H1 (cell line): ENCODE results near the gene CDH12. TPM values are rescaled to one million over a fixed set of nuclear protein-coding genes. Genes with fewer than 3 reads are reported as not detected.

Experiments
- BCL11A ChIP-seq, 2 experiments: IDR thresholded peaks; one replicate each; pipeline ENCODE4 v1.6.1; 2011; ENCODE audit warnings: low read depth in 2 of 2, low read length in 2 of 2, mild to moderate bottlenecking in 2 of 2
- CTBP2 ChIP-seq: IDR thresholded peaks from 2 replicates; pipeline ENCODE4 v1.7.0; 2011; ENCODE audit warnings: borderline replicate concordance, mild to moderate bottlenecking, moderate library complexity, mixed read lengths, low read length; ENCODE audit not compliant: insufficient read depth, insufficient read length
- NRF1 ChIP-seq: IDR thresholded peaks from 2 replicates; pipeline ENCODE4 v1.6.1; 2011; ENCODE audit warnings: mild to moderate bottlenecking, low read depth, low read length, improper control_type of control experiment
- PHF8 ChIP-seq: fragments of 200-600 bp; sonication (generic); conservative IDR thresholded peaks from 2 replicates; pipeline ENCODE4 v1.7.1; 2012; ENCODE audit warnings: low read depth, mild to moderate bottlenecking, inconsistent platforms, low read length, moderate library complexity
- RNF2 ChIP-seq: fragments of 200-900, 300-1000 bp; sonication (generic); IDR thresholded peaks from 2 replicates; pipeline ENCODE4 v1.7.1; 2016; ENCODE audit warnings: borderline replicate concordance, low read depth, mild to moderate bottlenecking, antibody characterized with exemption, low read length; ENCODE audit not compliant: poor library complexity, severe bottlenecking; ENCODE audit errors: missing control alignments
- SAP30 ChIP-seq: fragments of 300-600 bp; sonication (generic); IDR thresholded peaks from 2 replicates; pipeline ENCODE4 v1.7.1; 2012; ENCODE audit warnings: low read length, moderate library complexity, mild to moderate bottlenecking, inconsistent platforms; ENCODE audit not compliant: insufficient read depth, insufficient replicate concordance
- ZNF274 ChIP-seq: IDR thresholded peaks from 2 replicates; pipeline ENCODE4 v1.7.0; 2012; ENCODE audit warnings: low read length, borderline replicate concordance; ENCODE audit errors: extremely low read depth
- polyA plus RNA-seq, 7 experiments: library from polyadenylated mRNA; depleted of rRNA in 3 of 7; stranded (reverse) in 5 of 7; unstranded in 2 of 7; fragments of >200 nt in 5 of 7; fragments of 200-250 nt in 2 of 7; gene quantifications; 1 replicate in 5 of 7; 2 replicates in 1 of 7; 4 replicates in 1 of 7; pipeline versions ENCODE4 v1.2.1 to v1.2.3, GENCODE V29; 2011 to 2013; ENCODE audit warnings: missing spikeins in 2 of 7, mixed read lengths in 2 of 7
- total RNA-seq: library from RNA; stranded (reverse); fragmentation: NEBNext Ultra II Directional; extraction: Animal tissue kit (Norgen Biotek cat#: 25700); gene quantifications from 2 replicates; pipeline ENCODE4 v1.2.1, GENCODE V29; 2021
- TF ChIP-seq, protein P1 (sequence below): fragments of 300-600 bp; sonication (generic); IDR thresholded peaks from 2 replicates; pipeline ENCODE4 v1.7.1; 2012; ENCODE audit warnings: low read length, moderate library complexity, mild to moderate bottlenecking, inconsistent platforms; ENCODE audit not compliant: insufficient replicate concordance
- TF ChIP-seq, protein P2 (sequence below): IDR thresholded peaks from 2 replicates; pipeline ENCODE4 v1.6.1; 2011; ENCODE audit warnings: low read depth, mild to moderate bottlenecking, low read length; ENCODE audit not compliant: insufficient read depth
- TF ChIP-seq, protein P3 (sequence below): IDR thresholded peaks from 2 replicates; pipeline ENCODE4 v1.6.1; 2012; ENCODE audit warnings: inconsistent platforms

Gene CDH12
- total and polyA plus RNA-seq, 2 of the 8 experiments (the other 6 are each of a cell fraction or from before 2014, with no cell fraction given), result 0.03 TPM; not detected in 1

DNA sequence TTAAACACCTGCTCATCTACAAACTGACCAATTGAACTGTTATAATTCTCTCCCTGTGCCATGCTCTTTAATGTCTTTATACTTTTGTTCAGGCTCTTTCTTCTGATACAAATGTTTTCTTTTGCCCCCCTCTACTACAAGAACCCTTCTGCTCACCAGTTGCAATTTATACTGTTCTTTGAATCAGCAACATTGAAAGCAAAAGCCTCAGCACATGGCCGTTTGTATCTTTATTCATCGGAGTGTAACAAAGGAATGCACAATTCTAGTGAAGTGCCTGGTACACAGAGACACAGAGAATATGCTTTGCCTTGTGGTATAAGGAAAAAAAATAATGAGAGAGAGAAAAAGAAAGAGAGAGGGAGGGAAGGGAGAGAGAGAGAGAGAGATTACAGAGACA lies 547.1 kb downstream of the CDH12 start (continued):
- TF ChIP-seq, protein P1, sequence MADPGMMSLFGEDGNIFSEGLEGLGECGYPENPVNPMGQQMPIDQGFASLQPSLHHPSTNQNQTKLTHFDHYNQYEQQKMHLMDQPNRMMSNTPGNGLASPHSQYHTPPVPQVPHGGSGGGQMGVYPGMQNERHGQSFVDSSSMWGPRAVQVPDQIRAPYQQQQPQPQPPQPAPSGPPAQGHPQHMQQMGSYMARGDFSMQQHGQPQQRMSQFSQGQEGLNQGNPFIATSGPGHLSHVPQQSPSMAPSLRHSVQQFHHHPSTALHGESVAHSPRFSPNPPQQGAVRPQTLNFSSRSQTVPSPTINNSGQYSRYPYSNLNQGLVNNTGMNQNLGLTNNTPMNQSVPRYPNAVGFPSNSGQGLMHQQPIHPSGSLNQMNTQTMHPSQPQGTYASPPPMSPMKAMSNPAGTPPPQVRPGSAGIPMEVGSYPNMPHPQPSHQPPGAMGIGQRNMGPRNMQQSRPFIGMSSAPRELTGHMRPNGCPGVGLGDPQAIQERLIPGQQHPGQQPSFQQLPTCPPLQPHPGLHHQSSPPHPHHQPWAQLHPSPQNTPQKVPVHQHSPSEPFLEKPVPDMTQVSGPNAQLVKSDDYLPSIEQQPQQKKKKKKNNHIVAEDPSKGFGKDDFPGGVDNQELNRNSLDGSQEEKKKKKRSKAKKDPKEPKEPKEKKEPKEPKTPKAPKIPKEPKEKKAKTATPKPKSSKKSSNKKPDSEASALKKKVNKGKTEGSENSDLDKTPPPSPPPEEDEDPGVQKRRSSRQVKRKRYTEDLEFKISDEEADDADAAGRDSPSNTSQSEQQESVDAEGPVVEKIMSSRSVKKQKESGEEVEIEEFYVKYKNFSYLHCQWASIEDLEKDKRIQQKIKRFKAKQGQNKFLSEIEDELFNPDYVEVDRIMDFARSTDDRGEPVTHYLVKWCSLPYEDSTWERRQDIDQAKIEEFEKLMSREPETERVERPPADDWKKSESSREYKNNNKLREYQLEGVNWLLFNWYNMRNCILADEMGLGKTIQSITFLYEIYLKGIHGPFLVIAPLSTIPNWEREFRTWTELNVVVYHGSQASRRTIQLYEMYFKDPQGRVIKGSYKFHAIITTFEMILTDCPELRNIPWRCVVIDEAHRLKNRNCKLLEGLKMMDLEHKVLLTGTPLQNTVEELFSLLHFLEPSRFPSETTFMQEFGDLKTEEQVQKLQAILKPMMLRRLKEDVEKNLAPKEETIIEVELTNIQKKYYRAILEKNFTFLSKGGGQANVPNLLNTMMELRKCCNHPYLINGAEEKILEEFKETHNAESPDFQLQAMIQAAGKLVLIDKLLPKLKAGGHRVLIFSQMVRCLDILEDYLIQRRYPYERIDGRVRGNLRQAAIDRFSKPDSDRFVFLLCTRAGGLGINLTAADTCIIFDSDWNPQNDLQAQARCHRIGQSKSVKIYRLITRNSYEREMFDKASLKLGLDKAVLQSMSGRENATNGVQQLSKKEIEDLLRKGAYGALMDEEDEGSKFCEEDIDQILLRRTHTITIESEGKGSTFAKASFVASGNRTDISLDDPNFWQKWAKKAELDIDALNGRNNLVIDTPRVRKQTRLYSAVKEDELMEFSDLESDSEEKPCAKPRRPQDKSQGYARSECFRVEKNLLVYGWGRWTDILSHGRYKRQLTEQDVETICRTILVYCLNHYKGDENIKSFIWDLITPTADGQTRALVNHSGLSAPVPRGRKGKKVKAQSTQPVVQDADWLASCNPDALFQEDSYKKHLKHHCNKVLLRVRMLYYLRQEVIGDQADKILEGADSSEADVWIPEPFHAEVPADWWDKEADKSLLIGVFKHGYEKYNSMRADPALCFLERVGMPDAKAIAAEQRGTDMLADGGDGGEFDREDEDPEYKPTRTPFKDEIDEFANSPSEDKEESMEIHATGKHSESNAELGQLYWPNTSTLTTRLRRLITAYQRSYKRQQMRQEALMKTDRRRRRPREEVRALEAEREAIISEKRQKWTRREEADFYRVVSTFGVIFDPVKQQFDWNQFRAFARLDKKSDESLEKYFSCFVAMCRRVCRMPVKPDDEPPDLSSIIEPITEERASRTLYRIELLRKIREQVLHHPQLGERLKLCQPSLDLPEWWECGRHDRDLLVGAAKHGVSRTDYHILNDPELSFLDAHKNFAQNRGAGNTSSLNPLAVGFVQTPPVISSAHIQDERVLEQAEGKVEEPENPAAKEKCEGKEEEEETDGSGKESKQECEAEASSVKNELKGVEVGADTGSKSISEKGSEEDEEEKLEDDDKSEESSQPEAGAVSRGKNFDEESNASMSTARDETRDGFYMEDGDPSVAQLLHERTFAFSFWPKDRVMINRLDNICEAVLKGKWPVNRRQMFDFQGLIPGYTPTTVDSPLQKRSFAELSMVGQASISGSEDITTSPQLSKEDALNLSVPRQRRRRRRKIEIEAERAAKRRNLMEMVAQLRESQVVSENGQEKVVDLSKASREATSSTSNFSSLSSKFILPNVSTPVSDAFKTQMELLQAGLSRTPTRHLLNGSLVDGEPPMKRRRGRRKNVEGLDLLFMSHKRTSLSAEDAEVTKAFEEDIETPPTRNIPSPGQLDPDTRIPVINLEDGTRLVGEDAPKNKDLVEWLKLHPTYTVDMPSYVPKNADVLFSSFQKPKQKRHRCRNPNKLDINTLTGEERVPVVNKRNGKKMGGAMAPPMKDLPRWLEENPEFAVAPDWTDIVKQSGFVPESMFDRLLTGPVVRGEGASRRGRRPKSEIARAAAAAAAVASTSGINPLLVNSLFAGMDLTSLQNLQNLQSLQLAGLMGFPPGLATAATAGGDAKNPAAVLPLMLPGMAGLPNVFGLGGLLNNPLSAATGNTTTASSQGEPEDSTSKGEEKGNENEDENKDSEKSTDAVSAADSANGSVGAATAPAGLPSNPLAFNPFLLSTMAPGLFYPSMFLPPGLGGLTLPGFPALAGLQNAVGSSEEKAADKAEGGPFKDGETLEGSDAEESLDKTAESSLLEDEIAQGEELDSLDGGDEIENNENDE, result no peak
- TF ChIP-seq, protein P2, sequence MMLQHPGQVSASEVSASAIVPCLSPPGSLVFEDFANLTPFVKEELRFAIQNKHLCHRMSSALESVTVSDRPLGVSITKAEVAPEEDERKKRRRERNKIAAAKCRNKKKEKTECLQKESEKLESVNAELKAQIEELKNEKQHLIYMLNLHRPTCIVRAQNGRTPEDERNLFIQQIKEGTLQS, result no peak
- TF ChIP-seq RNF2 (no peak), ZNF274 (no peak), SAP30 (no peak), BCL11A (IDR thresholded peaks at IDR 0.05; ENCODE audit: low read depth in 2 of 2, low read length in 2 of 2) (no peak), CTBP2 (no peak), PHF8 (no peak), NRF1 (no peak)
- TF ChIP-seq, protein P3, sequence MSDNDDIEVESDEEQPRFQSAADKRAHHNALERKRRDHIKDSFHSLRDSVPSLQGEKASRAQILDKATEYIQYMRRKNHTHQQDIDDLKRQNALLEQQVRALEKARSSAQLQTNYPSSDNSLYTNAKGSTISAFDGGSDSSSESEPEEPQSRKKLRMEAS, result no peak
